Endothelial cell of umbilical vein (primary cell): Measurements from ENCODE around the gene KRTAP10-1. TPM values are rescaled to one million over a fixed set of nuclear protein-coding genes. Genes with fewer than 3 reads are reported as not detected.

Experiments
- BruUV-seq: library from RNA; stranded (reverse); fragments of 400-500 nt; replicated peaks from 2 replicates; lab custom pipeline; 2021; lab: Mats Ljungman, UMichigan
- CTCF ChIA-PET: fragments of 300-600, 350-600 bp; sonication (Branson Sonifier 250); formaldehyde crosslinking; loops from one replicate; lab custom pipeline; 2021; ENCODE audit warnings: antibody characterized with exemption, inconsistent platforms; lab: Charles Lee
- POLR2A ChIA-PET: fragments of 300-600, 350-600 bp; sonication (Branson Sonifier 250); formaldehyde crosslinking; loops from one replicate; lab custom pipeline; 2021; ENCODE audit warnings: antibody characterized with exemption, inconsistent platforms; lab: Charles Lee
- DNase-seq: peaks from one replicate; pipeline ENCODE4 v3.0.0-alpha.2; 2011; ENCODE audit warnings: low read depth, low spot score
- FAIRE-seq: peaks from 2 replicates; lab custom pipeline; 2011; peaks lifted over from hg19 to GRCh38; lab: Jason Lieb, UNC
- H2AFZ ChIP-seq: 2 replicates; pipeline ENCODE4 v1.6.0; 2012; ENCODE audit warnings: low read depth, low read length, control low read depth, inconsistent platforms
- H3K27ac ChIP-seq: 2 replicates; pipeline ENCODE4 v1.5.1; 2011; ENCODE audit warnings: low read depth, mild to moderate bottlenecking, control low read depth, low read length, moderate library complexity; ENCODE audit not compliant: insufficient read depth
- H3K27me3 ChIP-seq, 2 experiments: 2 replicates each; pipeline versions ENCODE4 v1.6.0 to v1.6.1; 2011; ENCODE audit warnings: low read length in 2 of 2, mixed read lengths in 1 of 2; ENCODE audit not compliant: control insufficient read depth in 2 of 2, insufficient read depth in 2 of 2
- H3K36me3 ChIP-seq, 2 experiments: 2 replicates in 1 of 2; 3 replicates in 1 of 2; pipeline ENCODE4 v1.5.1; 2011; ENCODE audit warnings: low read length in 2 of 2, mild to moderate bottlenecking in 1 of 2, moderate library complexity in 1 of 2; ENCODE audit not compliant: control insufficient read depth in 2 of 2, insufficient read depth in 2 of 2; ENCODE audit errors: extremely low read depth in 1 of 2
- H3K4me1 ChIP-seq: 3 replicates; pipeline ENCODE4 v1.5.1; 2011; ENCODE audit warnings: mild to moderate bottlenecking, low read length; ENCODE audit not compliant: control insufficient read depth, insufficient read depth; ENCODE audit errors: extremely low read depth
- H3K4me2 ChIP-seq: 2 replicates; pipeline ENCODE4 v1.6.1; 2011; ENCODE audit warnings: low read length, control low read depth, mixed read lengths; ENCODE audit not compliant: insufficient read depth
- H3K4me3 ChIP-seq, 3 experiments: fragments of 200-600 bp in 1 of 3; sonication (generic), shearing (Covaris generic) in 1 of 3; replicated peaks in 1 of 3; 2 replicates each; pipeline ENCODE4 v1.5.1; 2011 to 2016; ENCODE audit warnings: control low read depth in 3 of 3, low read length in 3 of 3, mild to moderate bottlenecking in 2 of 3, inconsistent platforms in 1 of 3, low read depth in 1 of 3, moderate library complexity in 1 of 3; ENCODE audit not compliant: insufficient read depth in 1 of 3
- H3K79me2 ChIP-seq: 2 replicates; pipeline ENCODE4 v1.6.0; 2012; ENCODE audit warnings: low read length, inconsistent platforms; ENCODE audit not compliant: control insufficient read depth, insufficient read depth
- H3K9ac ChIP-seq: replicated peaks from 2 replicates; pipeline ENCODE3; 2011; ENCODE audit warnings: low read length, control low read depth; ENCODE audit not compliant: insufficient read depth; ENCODE audit errors: extremely low read depth
- H3K9me1 ChIP-seq: replicated peaks from 3 replicates; pipeline ENCODE4 v1.6.0; 2011; ENCODE audit warnings: mild to moderate bottlenecking, low read length; ENCODE audit not compliant: control insufficient read depth, insufficient read depth; ENCODE audit errors: extremely low read depth
- H3K9me3 ChIP-seq: replicated peaks from 2 replicates; pipeline ENCODE4 v1.5.1; 2012; ENCODE audit warnings: low read length, inconsistent platforms; ENCODE audit not compliant: control insufficient read depth, insufficient read depth
- H4K20me1 ChIP-seq: replicated peaks from 2 replicates; pipeline ENCODE3; 2011; ENCODE audit warnings: mild to moderate bottlenecking, low read length; ENCODE audit not compliant: control insufficient read depth, insufficient read depth; ENCODE audit errors: extremely low read depth
- CTCF ChIP-seq, 2 donors: IDR thresholded peaks; 1 replicate in 1 of 2; 2 replicates in 1 of 2; pipeline ENCODE4 v1.5.1; 2011; ENCODE audit warnings: low read length in 2 of 2, mild to moderate bottlenecking in 2 of 2, moderate library complexity in 2 of 2, control low read depth in 1 of 2, inconsistent platforms in 1 of 2, low read depth in 1 of 2; ENCODE audit not compliant: insufficient read depth in 1 of 2; ENCODE audit errors: extremely low read depth in 1 of 2
- EZH2 ChIP-seq: IDR thresholded peaks from 2 replicates; pipeline ENCODE4 v1.6.1; 2012; ENCODE audit warnings: borderline replicate concordance, low read depth, mild to moderate bottlenecking, moderate library complexity, low read length, inconsistent platforms; ENCODE audit not compliant: severe bottlenecking
- FOS ChIP-seq: IDR thresholded peaks from 2 replicates; pipeline ENCODE4 v1.6.1; 2011; ENCODE audit warnings: mild to moderate bottlenecking, low read length, moderate library complexity, borderline replicate concordance; ENCODE audit not compliant: insufficient read depth
- GATA2 ChIP-seq: IDR thresholded peaks from 2 replicates; pipeline ENCODE4 v1.7.0; 2011; ENCODE audit warnings: low read depth, mild to moderate bottlenecking, moderate library complexity, mixed read lengths, low read length; ENCODE audit not compliant: insufficient read length, insufficient read depth
- JUN ChIP-seq: IDR thresholded peaks from 2 replicates; pipeline ENCODE4 v1.6.1; 2011; ENCODE audit warnings: borderline replicate concordance, low read depth; ENCODE audit not compliant: insufficient read length, insufficient read depth
- MYC ChIP-seq: IDR thresholded peaks from one replicate; pipeline ENCODE4 v1.6.1; 2011; ENCODE audit warnings: mild to moderate bottlenecking, low read depth, low read length
- POLR2A ChIP-seq: IDR thresholded peaks from 2 replicates; pipeline ENCODE4 v1.6.1; 2012; ENCODE audit warnings: low read depth, mild to moderate bottlenecking, control low read depth, low read length
- POLR2AphosphoS5 ChIP-seq: IDR thresholded peaks from 2 replicates; pipeline ENCODE4 v1.6.1; 2012; ENCODE audit warnings: low read depth, mild to moderate bottlenecking, control low read depth, low read length, moderate library complexity; ENCODE audit not compliant: insufficient read depth
- dilution Hi-C: fragments of 300-500 bp; cut with MboI; formaldehyde crosslinking; loops from one replicate; pipeline ENCODE4 v1.15.0; 2019; ENCODE audit warnings: low sequenced_read_pairs; ENCODE audit not compliant: extremely low pct_ligation_motif_present
- intact Hi-C: fragments of 100-400 bp; cut with micrococcal nuclease; formaldehyde crosslinking; loops from one replicate; pipeline ENCODE4 v1.10.0; 2022
- polyA plus RNA-seq, 4 experiments: library from polyadenylated mRNA; depleted of rRNA in 3 of 4; stranded (reverse) in 3 of 4; unstranded in 1 of 4; fragments of >200 nt; gene quantifications; 2 replicates each; pipeline versions ENCODE4 v1.2.1 to v1.2.3, GENCODE V29; 2011 to 2012; ENCODE audit warnings: missing spikeins in 1 of 4
- total RNA-seq: library from RNA; stranded (reverse); gene quantifications from 2 replicates; pipeline ENCODE4 v1.2.3, GENCODE V29; 2021
- TF ChIP-seq, protein P1 (sequence below): IDR thresholded peaks from 2 replicates; pipeline ENCODE4 v1.6.1; 2011; ENCODE audit not compliant: insufficient read depth, insufficient read length

KRTAP10-1 gene
- total and polyA plus RNA-seq, 2 donors (not counting 3 experiments of a cell fraction or from before 2014, with no cell fraction given): not detected

DNA sequence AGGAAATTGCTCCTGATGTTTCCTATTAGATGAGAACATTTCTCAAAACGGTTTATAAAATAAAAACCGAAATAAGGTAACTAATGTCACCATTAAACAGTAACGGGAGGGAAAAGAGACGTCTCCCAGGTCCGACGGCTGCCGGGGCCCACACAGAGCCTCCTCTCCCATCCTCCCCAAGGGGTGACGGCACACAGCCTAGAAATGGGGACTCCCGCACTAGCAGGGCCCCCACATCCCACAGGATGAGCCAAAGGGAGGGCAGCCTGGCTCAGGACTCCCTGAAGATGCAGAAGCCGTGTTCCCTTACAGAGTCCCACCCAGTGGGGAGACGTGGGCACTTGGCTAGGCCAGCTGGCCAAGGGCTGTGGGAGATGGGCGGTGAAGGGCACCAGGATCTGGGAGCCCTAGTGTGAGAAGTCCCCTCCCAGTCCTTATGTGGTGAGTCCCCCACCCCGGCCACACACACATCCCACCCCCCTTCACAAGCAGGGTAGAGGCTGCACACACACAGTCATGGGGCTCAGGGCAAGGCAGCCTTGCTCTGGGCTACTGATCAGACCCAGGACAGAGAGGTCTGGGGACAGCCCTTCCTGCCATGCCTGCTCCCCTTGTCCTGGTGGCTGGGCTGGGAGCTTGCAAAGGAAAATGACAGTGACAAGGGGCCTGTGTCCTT lies 15.3 kb upstream of the KRTAP10-1 start:
- Histone ChIP-seq H3K27ac (no peak overlapping the region), H3K36me3 (no peaks in the 10 kb centered on the region), H3K9ac (no peak overlapping the region), H3K9me1 (no peaks in the 10 kb centered on the region), H3K4me1 (no peaks in the 10 kb centered on the region), H3K9me3 (no peaks in the 10 kb centered on the region), H3K4me3 (no peak overlapping the region), H4K20me1 (no peaks in the 10 kb centered on the region), H3K79me2 (no peaks in the 10 kb centered on the region), H3K4me2 (no peak overlapping the region), H2AFZ (no peak overlapping the region), H3K27me3 (peaks cover 0 to 3% of the 10 kb centered on the region in 2 experiments)
- intact Hi-C loops: no loop called here
- POLR2A ChIA-PET: no interaction called here
- no TSS peak for BruUV-seq
- dilution Hi-C loops: no loop called here
- TF ChIP-seq POLR2AphosphoS5 (no peak), POLR2A (no peak), EZH2 (no peak), GATA2 (no peak), JUN (no peak), MYC (no peak), FOS (no peak), CTCF (IDR thresholded peaks at IDR 0.05; ENCODE audit: extremely low read depth in 1 of 2, insufficient read depth in 1 of 2, low read depth in 1 of 2, low read length in 2 of 2) (no peak)
- TF ChIP-seq, protein P1, sequence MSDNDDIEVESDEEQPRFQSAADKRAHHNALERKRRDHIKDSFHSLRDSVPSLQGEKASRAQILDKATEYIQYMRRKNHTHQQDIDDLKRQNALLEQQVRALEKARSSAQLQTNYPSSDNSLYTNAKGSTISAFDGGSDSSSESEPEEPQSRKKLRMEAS: no peak
- CTCF ChIA-PET: no interaction called here
- FAIRE-seq (no peak), DNase-seq (no peak)
